ENCODE data around the gene PCNX4.

The PCNX4 gene

DNA sequence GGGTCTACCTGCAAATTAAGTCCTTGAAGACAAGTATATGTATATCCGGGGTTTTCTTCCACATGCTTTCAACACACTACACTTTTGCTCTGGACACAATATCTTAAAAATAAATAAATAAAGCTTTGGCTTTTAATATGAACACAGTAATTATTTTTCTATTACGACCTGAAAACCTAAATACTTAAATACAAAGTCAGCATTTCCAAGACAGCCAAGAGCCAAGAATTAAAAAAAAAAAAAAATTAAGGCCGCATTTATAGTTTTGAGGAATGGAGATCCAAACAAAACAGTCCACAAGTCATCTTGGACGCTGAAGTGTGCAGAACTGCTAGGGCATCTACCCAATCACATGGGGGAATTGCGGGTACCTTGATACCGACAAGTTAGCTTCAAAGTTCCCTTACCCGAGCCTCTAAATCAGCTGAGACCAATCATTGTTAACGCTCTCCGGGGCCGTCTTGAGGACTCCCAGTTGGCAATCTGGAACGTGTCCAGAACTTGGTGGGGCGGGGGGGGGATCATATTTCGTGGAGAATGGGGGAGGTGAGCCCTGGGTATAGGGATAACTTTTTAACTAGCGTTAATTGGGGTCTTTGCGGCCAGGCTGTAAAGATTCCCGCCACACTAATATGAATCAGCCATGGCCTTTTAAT is 731 bp upstream of the PCNX4 start:
- in situ Hi-C loops (cut with MboI; ENCODE audit: low sequenced_read_pairs, unreplicated experiment) = no loop called here
- no peak for DNase-seq (ENCODE audit: low spot score)
- TF ChIP-seq, protein P1, sequence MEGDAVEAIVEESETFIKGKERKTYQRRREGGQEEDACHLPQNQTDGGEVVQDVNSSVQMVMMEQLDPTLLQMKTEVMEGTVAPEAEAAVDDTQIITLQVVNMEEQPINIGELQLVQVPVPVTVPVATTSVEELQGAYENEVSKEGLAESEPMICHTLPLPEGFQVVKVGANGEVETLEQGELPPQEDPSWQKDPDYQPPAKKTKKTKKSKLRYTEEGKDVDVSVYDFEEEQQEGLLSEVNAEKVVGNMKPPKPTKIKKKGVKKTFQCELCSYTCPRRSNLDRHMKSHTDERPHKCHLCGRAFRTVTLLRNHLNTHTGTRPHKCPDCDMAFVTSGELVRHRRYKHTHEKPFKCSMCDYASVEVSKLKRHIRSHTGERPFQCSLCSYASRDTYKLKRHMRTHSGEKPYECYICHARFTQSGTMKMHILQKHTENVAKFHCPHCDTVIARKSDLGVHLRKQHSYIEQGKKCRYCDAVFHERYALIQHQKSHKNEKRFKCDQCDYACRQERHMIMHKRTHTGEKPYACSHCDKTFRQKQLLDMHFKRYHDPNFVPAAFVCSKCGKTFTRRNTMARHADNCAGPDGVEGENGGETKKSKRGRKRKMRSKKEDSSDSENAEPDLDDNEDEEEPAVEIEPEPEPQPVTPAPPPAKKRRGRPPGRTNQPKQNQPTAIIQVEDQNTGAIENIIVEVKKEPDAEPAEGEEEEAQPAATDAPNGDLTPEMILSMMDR (IDR thresholded peaks at IDR 0.05; ENCODE audit: borderline replicate concordance, control extremely low read depth, extremely low read depth, insufficient read depth, missing control alignments) = no peak

DNA sequence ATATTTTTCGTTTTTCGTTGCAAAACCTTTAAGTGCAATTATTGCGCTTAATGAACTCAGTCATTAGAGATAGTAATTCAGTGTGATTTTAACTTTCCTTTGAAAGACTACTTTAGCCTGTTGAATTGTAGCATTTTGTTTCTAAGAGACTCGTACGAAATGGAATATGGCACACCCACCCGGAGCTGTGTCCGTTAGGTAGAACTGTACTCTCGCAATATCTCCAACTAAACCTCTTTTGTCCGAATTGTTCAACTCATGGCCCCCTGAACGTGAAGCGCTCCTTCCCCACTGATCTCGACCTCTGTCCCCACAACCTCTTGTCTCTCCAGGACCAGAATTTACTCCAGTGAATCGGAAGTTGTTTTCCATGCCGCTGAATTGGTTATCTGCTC is 800 bp downstream of the PCNX4 start:
- TF ChIP-seq, protein P1 (IDR thresholded peaks at IDR 0.05; ENCODE audit: borderline replicate concordance, control extremely low read depth, extremely low read depth, insufficient read depth, missing control alignments) = no peak
- peak; percentile 31 for DNase-seq (ENCODE audit: low spot score)
- in situ Hi-C loops (cut with MboI; ENCODE audit: low sequenced_read_pairs, unreplicated experiment) = no loop called here

DNA sequence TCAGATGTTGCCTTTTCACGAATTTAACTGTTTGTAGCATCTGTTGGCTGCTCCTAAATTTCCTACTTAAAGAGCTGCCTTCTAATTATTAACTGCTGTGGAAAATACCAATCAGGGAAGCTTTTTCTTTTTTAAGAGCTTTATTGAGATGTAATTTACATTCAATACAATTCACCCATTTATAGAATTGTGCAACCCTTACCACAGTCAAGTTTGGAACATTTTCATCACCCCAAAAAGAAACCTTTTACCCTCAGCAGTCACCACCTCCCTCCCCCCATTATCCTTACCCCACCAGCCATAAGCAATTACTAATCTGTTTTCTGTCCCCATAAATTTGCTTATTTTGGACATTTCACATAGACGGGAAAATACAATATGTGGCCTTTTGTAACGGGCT is 1.4 kb downstream of the PCNX4 start:
- in situ Hi-C loops (cut with MboI; ENCODE audit: low sequenced_read_pairs, unreplicated experiment) = no loop called here
- no peak for DNase-seq (ENCODE audit: low spot score)
- TF ChIP-seq, protein P1 (IDR thresholded peaks at IDR 0.05; ENCODE audit: borderline replicate concordance, control extremely low read depth, extremely low read depth, insufficient read depth, missing control alignments) = no peak

DNA sequence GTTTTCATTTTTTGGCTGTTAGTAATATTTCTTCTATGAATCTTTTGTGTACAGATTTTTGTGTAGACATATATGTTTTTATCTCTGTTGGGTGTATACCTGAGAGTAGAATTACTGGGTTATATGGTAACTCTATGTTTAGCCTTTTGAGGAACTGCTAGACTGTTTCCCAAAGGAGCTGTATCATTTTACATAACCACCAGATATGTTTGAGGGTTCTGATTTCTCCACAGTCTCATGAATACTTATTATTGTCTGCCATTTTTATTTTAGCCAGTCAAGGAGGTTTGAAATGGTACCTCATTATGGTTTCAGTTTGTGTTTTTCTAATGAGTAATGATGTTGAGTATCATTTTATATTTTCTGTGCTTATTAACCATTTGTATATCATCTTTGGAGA is 1.9 kb downstream of the PCNX4 start:
- in situ Hi-C loops (cut with MboI; ENCODE audit: low sequenced_read_pairs, unreplicated experiment) = no loop called here

DNA sequence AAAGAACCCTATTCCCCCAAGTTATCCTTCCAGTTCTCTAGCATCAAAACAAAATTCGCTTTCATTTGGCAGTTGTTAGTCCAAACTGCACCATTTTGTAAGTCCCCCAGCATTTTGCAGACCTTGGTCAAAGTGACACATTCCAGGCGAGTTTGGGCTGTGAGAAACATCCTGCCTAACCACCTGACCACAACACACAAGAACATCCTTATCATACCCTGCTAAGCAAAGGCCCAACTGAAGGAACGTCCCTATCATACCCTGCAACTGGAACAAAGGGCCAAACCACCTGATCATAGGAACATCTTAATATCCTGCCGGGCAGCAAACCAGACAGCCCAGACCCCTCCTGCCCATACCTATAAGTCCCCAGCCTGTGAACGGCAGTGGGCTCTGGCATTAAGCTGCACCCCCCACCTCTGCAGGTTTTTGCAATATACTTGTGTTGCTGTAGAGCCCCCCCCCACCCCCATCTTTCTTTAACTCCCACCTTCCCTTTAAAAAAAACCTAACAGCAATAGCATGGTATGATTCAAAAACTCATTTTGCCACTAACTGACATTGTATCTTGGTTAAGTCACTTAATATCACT is 2.7 kb downstream of the PCNX4 start:
- TF ChIP-seq, protein P1 (IDR thresholded peaks at IDR 0.05; ENCODE audit: borderline replicate concordance, control extremely low read depth, extremely low read depth, insufficient read depth, missing control alignments) = no peak
- in situ Hi-C loops (cut with MboI; ENCODE audit: low sequenced_read_pairs, unreplicated experiment) = no loop called here
- DNase-seq (ENCODE audit: low spot score) = no peak

More for the DNA sequence above, 1.9 kb downstream of the PCNX4 start:
- no peak for DNase-seq (ENCODE audit: low spot score)
- TF ChIP-seq, protein P1 (IDR thresholded peaks at IDR 0.05; ENCODE audit: borderline replicate concordance, control extremely low read depth, extremely low read depth, insufficient read depth, missing control alignments) = no peak

DNA sequence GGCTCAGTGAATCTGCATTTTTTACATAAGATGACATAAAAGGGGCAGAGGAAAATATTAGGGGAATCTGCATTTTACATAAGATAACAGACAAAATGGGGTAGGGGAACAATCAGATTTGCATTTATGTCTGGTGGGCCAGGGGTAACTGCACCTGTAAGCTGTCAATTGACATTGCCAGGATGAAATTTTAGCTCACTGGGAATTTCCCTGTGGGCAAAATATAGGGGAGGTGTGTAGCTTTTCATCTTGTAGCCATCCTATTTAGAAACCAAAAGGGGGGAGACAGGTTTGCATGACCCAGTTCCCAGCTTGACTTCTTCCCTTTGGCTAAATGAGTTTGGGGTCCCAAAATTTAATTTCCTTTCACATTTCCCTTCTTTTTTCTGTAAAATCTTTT is 3.5 kb downstream of the PCNX4 start:
- TF ChIP-seq, protein P1 (IDR thresholded peaks at IDR 0.05; ENCODE audit: borderline replicate concordance, control extremely low read depth, extremely low read depth, insufficient read depth, missing control alignments) = no peak
- in situ Hi-C loops (cut with MboI; ENCODE audit: low sequenced_read_pairs, unreplicated experiment) = no loop called here

More for the DNA sequence above, 3.5 kb downstream of the PCNX4 start:
- no peak for DNase-seq (ENCODE audit: low spot score)
